A673 (cell line): ENCODE results near the gene EPAS1.

Experiments
- EZH2 ChIP-seq: fragments of 200-600 bp; sonication (generic); IDR thresholded peaks from 2 replicates; pipeline ENCODE4 v1.6.1; 2017; ENCODE audit warnings: borderline replicate concordance, low read depth, mild to moderate bottlenecking, mixed read lengths, antibody characterized with exemption, low read length; ENCODE audit not compliant: poor library complexity, severe bottlenecking
- TF ChIP-seq, protein P1 (sequence below): fragments of 300-800, 200-600 bp; sonication (generic); conservative IDR thresholded peaks from 2 replicates; pipeline ENCODE4 v1.5.1; 2017; ENCODE audit warnings: low read depth, mild to moderate bottlenecking, antibody characterized with exemption, low read length, moderate library complexity, mixed read lengths

GRCh38 chr2:46420945-46421344 lies 123.7 kb downstream of the EPAS1 start:
- TF ChIP-seq, protein P1, sequence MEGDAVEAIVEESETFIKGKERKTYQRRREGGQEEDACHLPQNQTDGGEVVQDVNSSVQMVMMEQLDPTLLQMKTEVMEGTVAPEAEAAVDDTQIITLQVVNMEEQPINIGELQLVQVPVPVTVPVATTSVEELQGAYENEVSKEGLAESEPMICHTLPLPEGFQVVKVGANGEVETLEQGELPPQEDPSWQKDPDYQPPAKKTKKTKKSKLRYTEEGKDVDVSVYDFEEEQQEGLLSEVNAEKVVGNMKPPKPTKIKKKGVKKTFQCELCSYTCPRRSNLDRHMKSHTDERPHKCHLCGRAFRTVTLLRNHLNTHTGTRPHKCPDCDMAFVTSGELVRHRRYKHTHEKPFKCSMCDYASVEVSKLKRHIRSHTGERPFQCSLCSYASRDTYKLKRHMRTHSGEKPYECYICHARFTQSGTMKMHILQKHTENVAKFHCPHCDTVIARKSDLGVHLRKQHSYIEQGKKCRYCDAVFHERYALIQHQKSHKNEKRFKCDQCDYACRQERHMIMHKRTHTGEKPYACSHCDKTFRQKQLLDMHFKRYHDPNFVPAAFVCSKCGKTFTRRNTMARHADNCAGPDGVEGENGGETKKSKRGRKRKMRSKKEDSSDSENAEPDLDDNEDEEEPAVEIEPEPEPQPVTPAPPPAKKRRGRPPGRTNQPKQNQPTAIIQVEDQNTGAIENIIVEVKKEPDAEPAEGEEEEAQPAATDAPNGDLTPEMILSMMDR = no peak
- TF ChIP-seq EZH2 = no peak
